Parathyroid adenoma (tissue), 2 donors: Measurements from ENCODE around the gene MALT1.

Experiments
- H2AFZ ChIP-seq: fragments of 300-600 bp; sonication (generic); one replicate; pipeline ENCODE4 v1.7.0; 2017; ENCODE audit warnings: antibody characterized with exemption, mild to moderate bottlenecking
- H3K27ac ChIP-seq: fragments of 300-600 bp; sonication (generic); one replicate; pipeline ENCODE4 v1.7.0; 2017
- H3K27me3 ChIP-seq: fragments of 300-600 bp; sonication (generic); one replicate; pipeline ENCODE4 v1.7.0; 2017; ENCODE audit warnings: low read length; ENCODE audit not compliant: control insufficient read depth, insufficient read depth
- H3K36me3 ChIP-seq: fragments of 300-600 bp; sonication (generic); one replicate; pipeline ENCODE4 v1.7.0; 2017; ENCODE audit warnings: low read length; ENCODE audit not compliant: control insufficient read depth, insufficient read depth
- H3K4me1 ChIP-seq: fragments of 300-600 bp; sonication (generic); one replicate; pipeline ENCODE4 v1.7.0; 2017; ENCODE audit warnings: control low read depth
- H3K4me2 ChIP-seq: fragments of 300-600 bp; sonication (generic); one replicate; pipeline ENCODE4 v1.7.0; 2017; ENCODE audit warnings: low read length
- H3K4me3 ChIP-seq: fragments of 300-600 bp; sonication (generic); one replicate; pipeline ENCODE4 v1.7.0; 2017; ENCODE audit warnings: low read depth, low read length
- H3K79me2 ChIP-seq: fragments of 300-600 bp; sonication (generic); one replicate; pipeline ENCODE4 v1.7.0; 2017; ENCODE audit warnings: control low read depth
- H3K9ac ChIP-seq: fragments of 300-600 bp; sonication (generic); one replicate; pipeline ENCODE4 v1.7.0; 2017; ENCODE audit warnings: mild to moderate bottlenecking
- H3K9me3 ChIP-seq: fragments of 300-600 bp; sonication (generic); one replicate; pipeline ENCODE4 v1.7.0; 2017; ENCODE audit warnings: low read length; ENCODE audit not compliant: control insufficient read depth
- TF ChIP-seq, protein P1 (sequence below): fragments of 300-600 bp; sonication (generic); IDR thresholded peaks from one replicate; pipeline ENCODE4 v1.7.0; 2017; ENCODE audit warnings: antibody characterized with exemption, mild to moderate bottlenecking
- donor health status: primary hyperparathyroidism.

The MALT1 gene

DNA sequence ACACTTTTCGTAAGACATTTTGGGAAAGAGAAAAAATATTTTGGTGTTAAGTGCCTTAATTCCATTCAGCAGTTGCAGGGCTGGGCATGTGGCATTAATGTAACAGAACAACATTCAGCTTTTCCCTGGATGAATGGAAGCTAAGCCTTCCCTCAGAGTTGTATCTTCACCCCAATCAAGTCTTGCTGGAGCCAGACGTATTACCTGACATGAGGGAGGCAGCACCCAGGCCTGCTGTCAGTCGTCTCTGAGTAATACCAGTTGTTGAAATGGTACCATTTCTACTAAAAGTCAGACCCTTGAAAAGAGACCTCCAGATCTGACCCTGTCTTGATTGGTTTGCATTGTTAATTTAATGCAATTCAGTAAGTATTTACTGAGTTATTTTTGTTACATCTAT lies 57.5 kb downstream of the MALT1 start:
- H3K9me3 ChIP-seq, result no peaks in the 10 kb centered on the region
- no peaks in the 10 kb centered on the region for H3K36me3 ChIP-seq
- TF ChIP-seq, protein P1, sequence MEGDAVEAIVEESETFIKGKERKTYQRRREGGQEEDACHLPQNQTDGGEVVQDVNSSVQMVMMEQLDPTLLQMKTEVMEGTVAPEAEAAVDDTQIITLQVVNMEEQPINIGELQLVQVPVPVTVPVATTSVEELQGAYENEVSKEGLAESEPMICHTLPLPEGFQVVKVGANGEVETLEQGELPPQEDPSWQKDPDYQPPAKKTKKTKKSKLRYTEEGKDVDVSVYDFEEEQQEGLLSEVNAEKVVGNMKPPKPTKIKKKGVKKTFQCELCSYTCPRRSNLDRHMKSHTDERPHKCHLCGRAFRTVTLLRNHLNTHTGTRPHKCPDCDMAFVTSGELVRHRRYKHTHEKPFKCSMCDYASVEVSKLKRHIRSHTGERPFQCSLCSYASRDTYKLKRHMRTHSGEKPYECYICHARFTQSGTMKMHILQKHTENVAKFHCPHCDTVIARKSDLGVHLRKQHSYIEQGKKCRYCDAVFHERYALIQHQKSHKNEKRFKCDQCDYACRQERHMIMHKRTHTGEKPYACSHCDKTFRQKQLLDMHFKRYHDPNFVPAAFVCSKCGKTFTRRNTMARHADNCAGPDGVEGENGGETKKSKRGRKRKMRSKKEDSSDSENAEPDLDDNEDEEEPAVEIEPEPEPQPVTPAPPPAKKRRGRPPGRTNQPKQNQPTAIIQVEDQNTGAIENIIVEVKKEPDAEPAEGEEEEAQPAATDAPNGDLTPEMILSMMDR, result no peak
- H3K4me2 ChIP-seq, result no peak overlapping the region
- no peak overlapping the region for H3K9ac ChIP-seq
- no peaks in the 10 kb centered on the region for H3K4me1 ChIP-seq
- H3K4me3 ChIP-seq, result no peak overlapping the region
- no peak overlapping the region for H3K27ac ChIP-seq
- H3K27me3 ChIP-seq, result no peaks in the 10 kb centered on the region
- no peaks in the 10 kb centered on the region for H3K79me2 ChIP-seq
- no peak overlapping the region for H2AFZ ChIP-seq

DNA sequence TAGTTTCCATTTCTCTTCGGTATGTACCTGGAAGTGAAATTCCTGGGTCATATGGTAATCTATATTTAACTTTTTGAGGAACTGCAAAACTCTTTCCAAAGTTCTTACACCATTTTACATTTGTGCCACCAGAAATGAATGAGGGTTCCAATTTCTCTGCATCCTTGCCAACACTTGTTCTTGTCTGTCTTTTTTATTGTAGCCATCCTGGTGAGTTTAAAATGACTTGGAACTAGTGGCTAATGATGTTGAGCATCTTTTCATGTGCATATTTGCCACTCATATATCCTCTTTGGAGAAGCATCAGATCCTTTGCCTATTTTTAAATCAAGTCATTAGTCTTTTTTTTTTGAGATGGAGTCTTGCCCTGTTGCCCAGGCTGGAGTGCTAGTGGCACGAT lies 59.4 kb downstream of the MALT1 start:
- no peak overlapping the region for H3K4me2 ChIP-seq
- no peaks in the 10 kb centered on the region for H3K9me3 ChIP-seq
- H3K27ac ChIP-seq, result no peak overlapping the region
- no peaks in the 10 kb centered on the region for H3K36me3 ChIP-seq
- H3K27me3 ChIP-seq, result no peaks in the 10 kb centered on the region
- TF ChIP-seq, protein P1, result no peak
- H3K9ac ChIP-seq, result no peak overlapping the region
- no peak overlapping the region for H2AFZ ChIP-seq
- no peaks in the 10 kb centered on the region for H3K4me1 ChIP-seq
- H3K4me3 ChIP-seq, result no peak overlapping the region
- H3K79me2 ChIP-seq, result no peaks in the 10 kb centered on the region

DNA sequence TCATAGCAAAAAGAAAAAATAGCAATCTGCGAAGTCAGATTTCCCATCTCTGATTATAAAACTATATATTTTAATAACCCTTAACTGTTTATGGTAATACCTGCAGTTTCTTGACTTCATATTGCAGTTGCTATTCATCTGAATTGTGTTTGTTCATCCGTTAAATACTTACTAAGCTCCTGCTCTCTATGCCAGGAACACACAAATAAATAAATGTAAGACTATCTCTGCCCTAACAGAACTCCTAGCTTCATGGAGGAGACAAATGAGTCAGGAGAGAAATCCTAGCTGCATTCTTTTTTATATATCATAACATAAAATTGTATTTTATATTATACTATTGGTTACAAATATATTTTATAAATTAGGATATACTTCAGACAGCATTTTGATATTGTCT lies 61.2 kb downstream of the MALT1 start:
- TF ChIP-seq, protein P1, result no peak
- H3K36me3 ChIP-seq, result no peaks in the 10 kb centered on the region

DNA sequence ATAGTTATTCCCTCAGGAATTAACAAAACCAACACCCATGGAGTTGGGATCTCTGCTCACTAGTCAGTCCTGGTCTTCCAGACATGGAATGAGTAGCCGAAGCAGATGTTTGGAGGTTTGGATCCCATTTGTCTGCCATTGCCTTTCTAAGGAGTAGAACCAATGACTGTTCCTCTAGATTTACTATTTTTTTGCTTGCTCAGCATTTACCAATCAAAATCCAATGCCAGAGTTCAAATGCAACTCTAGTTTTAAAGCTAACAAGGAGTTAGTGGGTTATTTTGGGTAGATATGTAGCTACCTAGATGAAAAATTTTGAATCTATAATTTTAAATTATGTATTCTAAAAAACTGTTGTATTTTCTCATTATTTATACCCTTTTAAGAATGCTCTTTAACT lies 62.6 kb downstream of the MALT1 start:
- Histone ChIP-seq H3K4me1 (no peaks in the 10 kb centered on the region), H3K79me2 (no peaks in the 10 kb centered on the region), H2AFZ (no peak overlapping the region), H3K27ac (no peak overlapping the region), H3K9me3 (no peaks in the 10 kb centered on the region), H3K4me2 (no peak overlapping the region), H3K27me3 (no peaks in the 10 kb centered on the region), H3K36me3 (no peaks in the 10 kb centered on the region), H3K4me3 (no peak overlapping the region), H3K9ac (no peak overlapping the region)
- TF ChIP-seq, protein P1, result no peak

More for the DNA sequence above, 61.2 kb downstream of the MALT1 start:
- Histone ChIP-seq H3K4me2 (no peak overlapping the region), H3K79me2 (no peaks in the 10 kb centered on the region), H3K4me3 (no peak overlapping the region), H3K27ac (no peak overlapping the region), H3K9ac (no peak overlapping the region), H3K9me3 (no peaks in the 10 kb centered on the region), H2AFZ (no peak overlapping the region), H3K27me3 (no peaks in the 10 kb centered on the region), H3K4me1 (no peaks in the 10 kb centered on the region)

DNA sequence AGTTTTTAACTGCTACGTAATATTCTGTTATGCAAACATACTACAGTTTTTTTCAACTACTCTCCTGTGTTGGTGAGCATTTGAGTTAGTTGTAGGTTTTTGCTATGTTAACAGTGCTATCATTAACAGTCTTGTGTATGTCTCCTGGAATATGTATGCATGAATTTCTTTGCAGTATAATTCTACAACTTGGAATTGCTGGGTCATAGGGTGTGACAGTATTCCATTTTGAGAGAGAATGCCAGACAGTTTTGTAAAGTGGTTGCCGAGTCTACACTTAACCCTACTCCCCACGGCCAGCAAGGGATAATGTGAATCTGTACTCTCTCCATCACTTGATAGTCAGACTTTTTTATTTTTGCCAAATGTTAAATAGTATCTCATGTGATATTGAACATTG lies 67.1 kb downstream of the MALT1 start:
- H3K4me1 ChIP-seq, result no peaks in the 10 kb centered on the region
- H3K27me3 ChIP-seq, result no peaks in the 10 kb centered on the region
- no peak overlapping the region for H3K4me3 ChIP-seq
- no peak overlapping the region for H3K27ac ChIP-seq
- no peak overlapping the region for H3K9ac ChIP-seq
- H3K36me3 ChIP-seq, result no peaks in the 10 kb centered on the region
- TF ChIP-seq, protein P1, result no peak
- H2AFZ ChIP-seq, result no peak overlapping the region
- no peak overlapping the region for H3K4me2 ChIP-seq
- no peaks in the 10 kb centered on the region for H3K79me2 ChIP-seq
- H3K9me3 ChIP-seq, result no peaks in the 10 kb centered on the region
